Measurements from ENCODE around the gene MALL.
A peak's percentile ranks its signal among the peaks of the same experiment; 100 is the strongest.
"Not testable (repeated sequence)": the region's sequence is repeated elsewhere in the genome, so short reads cannot be mapped to it uniquely, and the experiment has no call there.

Gene MALL

GRCh38 chr2:110115291-110116032 is at the start of gene MALL:
MALL (minus strand) TSS chr2:110115822; CDS start chr2:110115792, 30 bp downstream.
- peak within 1 kb of the TSS; percentile 65; the same call in 1 of the 2 replicates for H3K4me3 ChIP-seq (ENCODE audit: low read length)
- no peaks in the 10 kb centered on the region for H3K36me3 ChIP-seq (ENCODE audit: insufficient read depth, low read depth, low read length)

GRCh38 chr2:110157153-110157793 is 41.7 kb upstream of the MALL start:
- Histone ChIP-seq H3K27ac (ENCODE audit: low read length) (no peak overlapping the region), H3K9me3 (ENCODE audit: insufficient read depth, low read depth, low read length) (peaks cover 18% of the 10 kb centered on the region), H3K4me3 (ENCODE audit: low read length) (no peak overlapping the region), H3K36me3 (ENCODE audit: insufficient read depth, low read depth, low read length) (no peaks in the 10 kb centered on the region), H3K4me1 (ENCODE audit: insufficient read depth, low read length) (no peaks in the 10 kb centered on the region), H3K27me3 (ENCODE audit: insufficient read depth, low read length) (no peaks in the 10 kb centered on the region), H3K9ac (ENCODE audit: low read depth, low read length) (no peak overlapping the region)

More at GRCh38 chr2:110115291-110116032, at the start of gene MALL:
- H3K27ac ChIP-seq (ENCODE audit: low read length): no peak within 1 kb of the TSS
- H3K9me3 ChIP-seq (ENCODE audit: insufficient read depth, low read depth, low read length): no peaks in the 10 kb centered on the region
- H3K27me3 ChIP-seq (ENCODE audit: insufficient read depth, low read length): peaks cover 49% of the 10 kb centered on the region
- no peaks in the 10 kb centered on the region; the same call in 1 of the 2 replicates for H3K4me1 ChIP-seq (ENCODE audit: insufficient read depth, low read length)
- H3K9ac ChIP-seq (ENCODE audit: low read depth, low read length): no peak within 1 kb of the TSS

- H3K4me1 ChIP-seq (ENCODE audit: insufficient read depth, low read length); H3K4me3 ChIP-seq (ENCODE audit: low read length); H3K27me3 ChIP-seq (ENCODE audit: insufficient read depth, low read length); H3K36me3 ChIP-seq (ENCODE audit: insufficient read depth, low read depth, low read length); H3K27ac ChIP-seq (ENCODE audit: low read length); H3K9ac ChIP-seq (ENCODE audit: low read depth, low read length): not testable (repeated sequence)
- peaks cover 18% of the 10 kb centered on the region for H3K9me3 ChIP-seq (ENCODE audit: insufficient read depth, low read depth, low read length)
Observed at GRCh38 chr2:110154828-110155227, 39.2 kb upstream of the MALL start.

- H3K4me3 ChIP-seq (ENCODE audit: low read length); H3K36me3 ChIP-seq (ENCODE audit: insufficient read depth, low read depth, low read length); H3K27ac ChIP-seq (ENCODE audit: low read length); H3K27me3 ChIP-seq (ENCODE audit: insufficient read depth, low read length); H3K4me1 ChIP-seq (ENCODE audit: insufficient read depth, low read length); H3K9ac ChIP-seq (ENCODE audit: low read depth, low read length): not testable (repeated sequence)
- H3K9me3 ChIP-seq (ENCODE audit: insufficient read depth, low read depth, low read length): peaks cover 18% of the 10 kb centered on the region
Observed at GRCh38 chr2:110154188-110154587, 38.6 kb upstream of the MALL start.

- peaks cover 18% of the 10 kb centered on the region for H3K9me3 ChIP-seq (ENCODE audit: insufficient read depth, low read depth, low read length)
- no peak overlapping the region for H3K27ac ChIP-seq (ENCODE audit: low read length)
- no peak overlapping the region for H3K4me3 ChIP-seq (ENCODE audit: low read length)
- H3K27me3 ChIP-seq (ENCODE audit: insufficient read depth, low read length): no peaks in the 10 kb centered on the region
- no peak overlapping the region for H3K9ac ChIP-seq (ENCODE audit: low read depth, low read length)
- H3K4me1 ChIP-seq (ENCODE audit: insufficient read depth, low read length): no peaks in the 10 kb centered on the region
- no peaks in the 10 kb centered on the region for H3K36me3 ChIP-seq (ENCODE audit: insufficient read depth, low read depth, low read length)
Observed at GRCh38 chr2:110153416-110153815, 37.8 kb upstream of the MALL start.

- H3K27me3 ChIP-seq (ENCODE audit: insufficient read depth, low read length): no peaks in the 10 kb centered on the region
- peaks cover 21% of the 10 kb centered on the region for H3K9me3 ChIP-seq (ENCODE audit: insufficient read depth, low read depth, low read length)
- no peak overlapping the region for H3K4me3 ChIP-seq (ENCODE audit: low read length)
- no peak overlapping the region for H3K9ac ChIP-seq (ENCODE audit: low read depth, low read length)
- no peaks in the 10 kb centered on the region for H3K36me3 ChIP-seq (ENCODE audit: insufficient read depth, low read depth, low read length)
- no peak overlapping the region for H3K27ac ChIP-seq (ENCODE audit: low read length)
- H3K4me1 ChIP-seq (ENCODE audit: insufficient read depth, low read length): no peaks in the 10 kb centered on the region
Observed at GRCh38 chr2:110152943-110153342, 37.3 kb upstream of the MALL start.

GRCh38 chr2:110149330-110150220 is 34.0 kb upstream of the MALL start:
- Histone ChIP-seq H3K9ac (ENCODE audit: low read depth, low read length) (no peak overlapping the region), H3K4me1 (ENCODE audit: insufficient read depth, low read length) (no peaks in the 10 kb centered on the region), H3K36me3 (ENCODE audit: insufficient read depth, low read depth, low read length) (no peaks in the 10 kb centered on the region), H3K27me3 (ENCODE audit: insufficient read depth, low read length) (no peaks in the 10 kb centered on the region), H3K27ac (ENCODE audit: low read length) (no peak overlapping the region), H3K9me3 (ENCODE audit: insufficient read depth, low read depth, low read length) (peaks cover 11% of the 10 kb centered on the region), H3K4me3 (ENCODE audit: low read length) (no peak overlapping the region)

GRCh38 chr2:110146945-110147332 is 31.3 kb upstream of the MALL start:
- no peak overlapping the region for H3K27ac ChIP-seq (ENCODE audit: low read length)
- H3K9ac ChIP-seq (ENCODE audit: low read depth, low read length): no peak overlapping the region
- no peaks in the 10 kb centered on the region for H3K36me3 ChIP-seq (ENCODE audit: insufficient read depth, low read depth, low read length)
- 0 out of 2 replicates have a peak, but pooled peaks cover 4% of the 10 kb centered on the region for H3K9me3 ChIP-seq (ENCODE audit: insufficient read depth, low read depth, low read length)
- no peaks in the 10 kb centered on the region for H3K27me3 ChIP-seq (ENCODE audit: insufficient read depth, low read length)
- no peaks in the 10 kb centered on the region for H3K4me1 ChIP-seq (ENCODE audit: insufficient read depth, low read length)
- H3K4me3 ChIP-seq (ENCODE audit: low read length): no peak overlapping the region

GRCh38 chr2:110146183-110146944 is 30.7 kb upstream of the MALL start:
- no peak overlapping the region for H3K9ac ChIP-seq (ENCODE audit: low read depth, low read length)
- H3K27me3 ChIP-seq (ENCODE audit: insufficient read depth, low read length): no peaks in the 10 kb centered on the region

GRCh38 chr2:110143982-110144381 is 28.4 kb upstream of the MALL start:
- Histone ChIP-seq H3K4me3 (ENCODE audit: low read length) (no peak overlapping the region), H3K9me3 (ENCODE audit: insufficient read depth, low read depth, low read length) (0 out of 2 replicates have a peak, but pooled peaks cover 4% of the 10 kb centered on the region), H3K27me3 (ENCODE audit: insufficient read depth, low read length) (no peaks in the 10 kb centered on the region), H3K27ac (ENCODE audit: low read length) (no peak overlapping the region), H3K36me3 (ENCODE audit: insufficient read depth, low read depth, low read length) (no peaks in the 10 kb centered on the region), H3K4me1 (ENCODE audit: insufficient read depth, low read length) (no peaks in the 10 kb centered on the region), H3K9ac (ENCODE audit: low read depth, low read length) (no peak overlapping the region)

More at GRCh38 chr2:110146183-110146944, 30.7 kb upstream of the MALL start:
- H3K4me1 ChIP-seq (ENCODE audit: insufficient read depth, low read length): no peaks in the 10 kb centered on the region
- no peak overlapping the region for H3K27ac ChIP-seq (ENCODE audit: low read length)
- H3K9me3 ChIP-seq (ENCODE audit: insufficient read depth, low read depth, low read length): 0 out of 2 replicates have a peak, but pooled peaks cover 4% of the 10 kb centered on the region
- no peaks in the 10 kb centered on the region for H3K36me3 ChIP-seq (ENCODE audit: insufficient read depth, low read depth, low read length)
- H3K4me3 ChIP-seq (ENCODE audit: low read length): no peak overlapping the region

- Histone ChIP-seq H3K9ac (ENCODE audit: low read depth, low read length) (no peak overlapping the region), H3K4me3 (ENCODE audit: low read length) (no peak overlapping the region), H3K4me1 (ENCODE audit: insufficient read depth, low read length) (no peaks in the 10 kb centered on the region), H3K9me3 (ENCODE audit: insufficient read depth, low read depth, low read length) (no peaks in the 10 kb centered on the region), H3K36me3 (ENCODE audit: insufficient read depth, low read depth, low read length) (no peaks in the 10 kb centered on the region), H3K27me3 (ENCODE audit: insufficient read depth, low read length) (no peaks in the 10 kb centered on the region), H3K27ac (ENCODE audit: low read length) (no peak overlapping the region)
Observed at GRCh38 chr2:110140401-110140800, 24.8 kb upstream of the MALL start.

Data from iPS-20b (cell line).